HG03097 (cell line): ENCODE data around the gene MRPL55.

Source experiments
- ATAC-seq: cut with Tn5 transposase; IDR thresholded peaks from one replicate; pipeline ENCODE4 v1.9.1; 2021; ENCODE audit not compliant: unreplicated experiment, low FRiP score

Gene MRPL55

GRCh38 chr1:228148196-228148861 lies 39.2 kb upstream of the MRPL55 start:
- no peak for ATAC-seq

GRCh38 chr1:228147768-228148167 lies 38.7 kb upstream of the MRPL55 start:
- no peak for ATAC-seq

GRCh38 chr1:228147151-228147693 lies 38.1 kb upstream of the MRPL55 start:
- ATAC-seq, result no peak

- ATAC-seq, result no peak
Measured at GRCh38 chr1:228146417-228147150, 37.5 kb upstream of the MRPL55 start.

- ATAC-seq, result no peak
Measured at GRCh38 chr1:228145463-228146416, 36.6 kb upstream of the MRPL55 start.

GRCh38 chr1:228144993-228145343 lies 35.9 kb upstream of the MRPL55 start:
- ATAC-seq, result no peak

GRCh38 chr1:228144193-228144992 lies 35.3 kb upstream of the MRPL55 start:
- no peak for ATAC-seq

- ATAC-seq, result no peak
Measured at GRCh38 chr1:228143480-228144192, 34.5 kb upstream of the MRPL55 start.

GRCh38 chr1:228142701-228143136 lies 33.6 kb upstream of the MRPL55 start:
- ATAC-seq, result no peak

GRCh38 chr1:228142155-228142691 lies 33.1 kb upstream of the MRPL55 start:
- ATAC-seq, result no peak

GRCh38 chr1:228141226-228142044 lies 32.3 kb upstream of the MRPL55 start:
- ATAC-seq, result no peak

- ATAC-seq, result no peak
Measured at GRCh38 chr1:228140724-228141225, 31.7 kb upstream of the MRPL55 start.

- peak; percentile 86 for ATAC-seq
Measured at GRCh38 chr1:228139931-228140723, 31.0 kb upstream of the MRPL55 start, which contains the start of gene GUK1. TSS of gene GUK1 (plus strand) at chr1:228140279. CDS start at chr1:228140303, 24 bp downstream.

GRCh38 chr1:228139406-228139930 lies 30.4 kb upstream of the MRPL55 start:
- no peak for ATAC-seq

GRCh38 chr1:228136901-228137300 lies 27.8 kb upstream of the MRPL55 start:
- ATAC-seq, result no peak

GRCh38 chr1:228134591-228134990 lies 25.5 kb upstream of the MRPL55 start:
- no peak for ATAC-seq

GRCh38 chr1:228131766-228132165 lies 22.7 kb upstream of the MRPL55 start:
- ATAC-seq, result no peak
